DND-41 (cell line): ENCODE data around the gene OTUD1.

Experiments
- ATAC-seq: fragments of 200-7000 bp; cut with Tn5 transposase; 3 replicates; pipeline ENCODE4 v1.9.1; 2021; ENCODE audit warnings: low read depth; ENCODE audit not compliant: insufficient read depth
- DNase-seq: peaks from one replicate; pipeline ENCODE4 v3.0.0-alpha.2; 2020
- H2AFZ ChIP-seq: 2 replicates; pipeline ENCODE4 v1.6.0; 2012; ENCODE audit warnings: low read depth, low read length
- H3K27ac ChIP-seq: 2 replicates; pipeline ENCODE4 v1.5.1; 2012; ENCODE audit warnings: low read length, inconsistent platforms
- H3K27me3 ChIP-seq: fragments of 200-600 bp; sonication (generic); 2 replicates; pipeline ENCODE4 v1.6.0; 2012; ENCODE audit warnings: low read length, mild to moderate bottlenecking, inconsistent platforms; ENCODE audit not compliant: insufficient read depth, poor library complexity
- H3K36me3 ChIP-seq: 2 replicates; pipeline ENCODE4 v1.5.1; 2012; ENCODE audit warnings: low read length, inconsistent platforms; ENCODE audit not compliant: insufficient read depth
- H3K4me1 ChIP-seq: 2 replicates; pipeline ENCODE4 v1.5.1; 2012; ENCODE audit warnings: mild to moderate bottlenecking, low read length; ENCODE audit not compliant: insufficient read depth
- H3K4me2 ChIP-seq: 2 replicates; pipeline ENCODE4 v1.6.0; 2012; ENCODE audit warnings: mild to moderate bottlenecking, moderate library complexity, low read length, inconsistent platforms; ENCODE audit not compliant: insufficient read depth
- H3K4me3 ChIP-seq, 2 experiments: fragments of 200-600 bp in 1 of 2; shearing (Covaris generic) in 1 of 2; 2 replicates each; pipeline ENCODE4 v1.5.1; 2012 to 2016; ENCODE audit warnings: inconsistent platforms in 2 of 2, low read length in 2 of 2, mild to moderate bottlenecking in 2 of 2, low read depth in 1 of 2, moderate library complexity in 1 of 2
- H3K79me2 ChIP-seq: 2 replicates; pipeline ENCODE4 v1.6.0; 2012; ENCODE audit warnings: low read length, inconsistent platforms; ENCODE audit not compliant: insufficient read depth
- H3K9ac ChIP-seq: 2 replicates; pipeline ENCODE4 v1.6.0; 2012; ENCODE audit warnings: low read depth, mild to moderate bottlenecking, inconsistent platforms, low read length, moderate library complexity
- H3K9me3 ChIP-seq: 2 replicates; pipeline ENCODE4 v1.5.1; 2012; ENCODE audit warnings: low read length, moderate library complexity, mild to moderate bottlenecking, inconsistent platforms; ENCODE audit not compliant: insufficient read depth, severe bottlenecking
- H4K20me1 ChIP-seq: 2 replicates; pipeline ENCODE4 v1.6.0; 2012; ENCODE audit warnings: low read length; ENCODE audit not compliant: insufficient read depth
- CTCF ChIP-seq: IDR thresholded peaks from 2 replicates; pipeline ENCODE4 v1.5.1; 2012; ENCODE audit warnings: borderline replicate concordance, low read length, moderate library complexity, mild to moderate bottlenecking; ENCODE audit not compliant: poor library complexity, severe bottlenecking; ENCODE audit errors: extremely low read depth
- EZH2 ChIP-seq: IDR thresholded peaks from 3 replicates; pipeline ENCODE4 v1.6.1; 2012; ENCODE audit warnings: borderline replicate concordance, low read depth, mild to moderate bottlenecking, moderate library complexity, low read length, inconsistent platforms; ENCODE audit not compliant: severe bottlenecking

Gene OTUD1

GRCh38 chr10:23406409-23406808 lies 32.5 kb upstream of the OTUD1 start:
- DNase-seq: no peak
- H3K27me3 ChIP-seq: no peaks in the 10 kb centered on the region

GRCh38 chr10:23408330-23408976 lies 30.4 kb upstream of the OTUD1 start:
- Histone ChIP-seq H3K36me3 (no peaks in the 10 kb centered on the region), H3K27me3 (no peaks in the 10 kb centered on the region), H4K20me1 (no peaks in the 10 kb centered on the region), H3K9me3 (no peaks in the 10 kb centered on the region), H3K4me3 (no peak overlapping the region), H2AFZ (no peak overlapping the region), H3K9ac (no peak overlapping the region), H3K4me2 (no peak overlapping the region), H3K79me2 (no peaks in the 10 kb centered on the region), H3K4me1 (no peaks in the 10 kb centered on the region), H3K27ac (no peak overlapping the region)
- DNase-seq: no peak
- no peak for ATAC-seq
- TF ChIP-seq EZH2 (no peak), CTCF (no peak)

More at GRCh38 chr10:23406409-23406808, 32.5 kb upstream of the OTUD1 start:
- Histone ChIP-seq H3K36me3 (no peaks in the 10 kb centered on the region), H3K9ac (no peak overlapping the region), H3K4me2 (no peak overlapping the region), H3K79me2 (no peaks in the 10 kb centered on the region), H3K27ac (no peak overlapping the region), H4K20me1 (no peaks in the 10 kb centered on the region), H2AFZ (no peak overlapping the region), H3K4me1 (no peaks in the 10 kb centered on the region), H3K4me3 (no peak overlapping the region), H3K9me3 (no peaks in the 10 kb centered on the region)
- TF ChIP-seq CTCF (no peak), EZH2 (no peak)
- ATAC-seq: no peak

- H4K20me1 ChIP-seq: no peaks in the 10 kb centered on the region
- H3K4me3 ChIP-seq: no peak overlapping the region
- no peaks in the 10 kb centered on the region for H3K36me3 ChIP-seq
- H3K27me3 ChIP-seq: no peaks in the 10 kb centered on the region
- TF ChIP-seq CTCF (no peak), EZH2 (no peak)
- H3K4me2 ChIP-seq: no peak overlapping the region
- H3K4me1 ChIP-seq: no peaks in the 10 kb centered on the region
- H2AFZ ChIP-seq: no peak overlapping the region
- no peak overlapping the region for H3K9ac ChIP-seq
- no peak for ATAC-seq
- no peak for DNase-seq
- H3K9me3 ChIP-seq: no peaks in the 10 kb centered on the region
- no peak overlapping the region for H3K27ac ChIP-seq
- no peaks in the 10 kb centered on the region for H3K79me2 ChIP-seq
Observed at GRCh38 chr10:23412223-23412622, 26.7 kb upstream of the OTUD1 start.

GRCh38 chr10:23413629-23414089 lies 25.2 kb upstream of the OTUD1 start:
- H3K4me2 ChIP-seq: no peak overlapping the region
- H3K79me2 ChIP-seq: no peaks in the 10 kb centered on the region
- no peak for DNase-seq

More at GRCh38 chr10:23413629-23414089, 25.2 kb upstream of the OTUD1 start:
- Histone ChIP-seq H4K20me1 (no peaks in the 10 kb centered on the region), H3K4me1 (no peaks in the 10 kb centered on the region), H3K9me3 (no peaks in the 10 kb centered on the region), H3K9ac (no peak overlapping the region), H3K36me3 (no peaks in the 10 kb centered on the region), H3K27me3 (no peaks in the 10 kb centered on the region), H3K4me3 (no peak overlapping the region), H2AFZ (no peak overlapping the region), H3K27ac (no peak overlapping the region)
- TF ChIP-seq CTCF (no peak), EZH2 (no peak)
- no peak for ATAC-seq
